ENCODE measurements around the gene KPNA3.
"Not testable (repeated sequence)": the region's sequence is repeated elsewhere in the genome, so short reads cannot be mapped to it uniquely, and the experiment has no call there.

KPNA3 gene

GRCh38 chr13:49806126-49806536, 13.6 kb upstream of the KPNA3 start:
- no peak for DNase-seq

GRCh38 chr13:49803047-49803446, 10.6 kb upstream of the KPNA3 start:
- not testable (repeated sequence) for DNase-seq

GRCh38 chr13:49802426-49802825, 9.9 kb upstream of the KPNA3 start:
- DNase-seq, result no peak

- peak; percentile 47 for DNase-seq
Measured at GRCh38 chr13:49791711-49792549, 552 bp downstream of the KPNA3 start.

- peak; percentile 38 for DNase-seq
Measured at GRCh38 chr13:49791315-49791710, 1.2 kb downstream of the KPNA3 start.

GRCh38 chr13:49789968-49790367, 2.5 kb downstream of the KPNA3 start:
- DNase-seq, result no peak

- no peak for DNase-seq
Measured at GRCh38 chr13:49786401-49787008, 6.0 kb downstream of the KPNA3 start.

- no peak for DNase-seq
Measured at GRCh38 chr13:49784886-49785570, 7.5 kb downstream of the KPNA3 start.

- DNase-seq, result no peak
Measured at GRCh38 chr13:49783865-49784264, 8.6 kb downstream of the KPNA3 start.

- DNase-seq, result no peak
Measured at GRCh38 chr13:49782784-49783183, 9.7 kb downstream of the KPNA3 start.

- DNase-seq, result no peak
Measured at GRCh38 chr13:49781806-49782205, 10.7 kb downstream of the KPNA3 start.

GRCh38 chr13:49779721-49780120, 12.8 kb downstream of the KPNA3 start:
- DNase-seq, result no peak

- DNase-seq, result peak; percentile 8
Measured at GRCh38 chr13:49777746-49778614, 14.5 kb downstream of the KPNA3 start.

GRCh38 chr13:49776871-49777270, 15.6 kb downstream of the KPNA3 start:
- DNase-seq, result no peak

GRCh38 chr13:49774376-49775005, 18.0 kb downstream of the KPNA3 start:
- DNase-seq, result no peak

- no peak for DNase-seq
Measured at GRCh38 chr13:49772828-49773227, 19.7 kb downstream of the KPNA3 start.

- DNase-seq, result not testable (repeated sequence)
Measured at GRCh38 chr13:49761811-49762210, 30.7 kb downstream of the KPNA3 start.

- DNase-seq, result no peak
Measured at GRCh38 chr13:49760558-49760957, 31.9 kb downstream of the KPNA3 start.

- DNase-seq, result peak; percentile 7
Measured at GRCh38 chr13:49759503-49759902, 33.0 kb downstream of the KPNA3 start.

- no peak for DNase-seq
Measured at GRCh38 chr13:49756263-49756662, 36.2 kb downstream of the KPNA3 start.

- no peak for DNase-seq
Measured at GRCh38 chr13:49754146-49754545, 38.3 kb downstream of the KPNA3 start.

- DNase-seq, result no peak
Measured at GRCh38 chr13:49749848-49750247, 42.6 kb downstream of the KPNA3 start.

Measured in CD4-positive, alpha-beta T cell treated with Interleukin-12 subunit alpha and Interleukin-12 subunit beta, for 1 hour (primary cell).